Liver (tissue), 3 donors: ENCODE results near the gene PPFIA4.

Source experiments
- CTCF ChIP-seq: fragments of 150-350 bp; IDR thresholded peaks from 2 replicates; pipeline ENCODE4 v1.5.1; 2017; ENCODE audit warnings: improper control_type of control experiment, low read depth, low read length; ENCODE audit not compliant: missing input control
- EGR1 ChIP-seq, 2 donors: IDR thresholded peaks; 2 replicates each; pipeline ENCODE4 v1.6.1; 2016 to 2018; ENCODE audit warnings: antibody characterized with exemption in 2 of 2, low read depth in 2 of 2
- FOXA1 ChIP-seq: IDR thresholded peaks from 2 replicates; pipeline ENCODE4 v1.6.1; 2016; ENCODE audit warnings: antibody characterized with exemption
- GABPA ChIP-seq, 2 donors: IDR thresholded peaks in 1 of 2; conservative IDR thresholded peaks in 1 of 2; 2 replicates each; pipeline ENCODE4 v1.6.1; 2016; ENCODE audit warnings: antibody characterized with exemption in 2 of 2, mild to moderate bottlenecking in 1 of 2, moderate library complexity in 1 of 2
- HNF4A ChIP-seq, 2 donors: conservative IDR thresholded peaks; 2 replicates each; pipeline ENCODE4 v1.6.1; 2016; ENCODE audit warnings: antibody characterized with exemption in 2 of 2, mild to moderate bottlenecking in 2 of 2
- JUND ChIP-seq, 2 donors: IDR thresholded peaks; 2 replicates each; pipeline ENCODE4 v1.6.1; 2016; ENCODE audit warnings: antibody characterized with exemption in 2 of 2
- MAX ChIP-seq: IDR thresholded peaks from 2 replicates; pipeline ENCODE4 v1.6.1; 2016; ENCODE audit warnings: antibody characterized with exemption
- RAD21 ChIP-seq, 2 donors: IDR thresholded peaks; 2 replicates each; pipeline ENCODE4 v1.6.1; 2016; ENCODE audit warnings: antibody characterized with exemption in 2 of 2, mild to moderate bottlenecking in 2 of 2
- SP1 ChIP-seq: IDR thresholded peaks from 2 replicates; pipeline ENCODE4 v1.6.1; 2018; ENCODE audit warnings: antibody characterized with exemption, mild to moderate bottlenecking
- TAF1 ChIP-seq: conservative IDR thresholded peaks from 2 replicates; pipeline ENCODE4 v1.6.1; 2016; ENCODE audit warnings: antibody characterized with exemption, mild to moderate bottlenecking
- YY1 ChIP-seq: IDR thresholded peaks from 2 replicates; pipeline ENCODE4 v1.6.1; 2016; ENCODE audit warnings: antibody characterized with exemption, mild to moderate bottlenecking
- TF ChIP-seq, protein P1 (sequence below): IDR thresholded peaks from 2 replicates; pipeline ENCODE4 v1.6.1; 2016; ENCODE audit warnings: antibody characterized with exemption, mild to moderate bottlenecking
- donor health status: healthy.
- donor health status: healthy.

- TF ChIP-seq GABPA (IDR thresholded peaks at IDR 0.05 in 1 of 2, conservative IDR thresholded peaks at IDR 0.05 in 1 of 2) = no peak
- TF ChIP-seq CTCF = no peak
- TF ChIP-seq, protein P1, sequence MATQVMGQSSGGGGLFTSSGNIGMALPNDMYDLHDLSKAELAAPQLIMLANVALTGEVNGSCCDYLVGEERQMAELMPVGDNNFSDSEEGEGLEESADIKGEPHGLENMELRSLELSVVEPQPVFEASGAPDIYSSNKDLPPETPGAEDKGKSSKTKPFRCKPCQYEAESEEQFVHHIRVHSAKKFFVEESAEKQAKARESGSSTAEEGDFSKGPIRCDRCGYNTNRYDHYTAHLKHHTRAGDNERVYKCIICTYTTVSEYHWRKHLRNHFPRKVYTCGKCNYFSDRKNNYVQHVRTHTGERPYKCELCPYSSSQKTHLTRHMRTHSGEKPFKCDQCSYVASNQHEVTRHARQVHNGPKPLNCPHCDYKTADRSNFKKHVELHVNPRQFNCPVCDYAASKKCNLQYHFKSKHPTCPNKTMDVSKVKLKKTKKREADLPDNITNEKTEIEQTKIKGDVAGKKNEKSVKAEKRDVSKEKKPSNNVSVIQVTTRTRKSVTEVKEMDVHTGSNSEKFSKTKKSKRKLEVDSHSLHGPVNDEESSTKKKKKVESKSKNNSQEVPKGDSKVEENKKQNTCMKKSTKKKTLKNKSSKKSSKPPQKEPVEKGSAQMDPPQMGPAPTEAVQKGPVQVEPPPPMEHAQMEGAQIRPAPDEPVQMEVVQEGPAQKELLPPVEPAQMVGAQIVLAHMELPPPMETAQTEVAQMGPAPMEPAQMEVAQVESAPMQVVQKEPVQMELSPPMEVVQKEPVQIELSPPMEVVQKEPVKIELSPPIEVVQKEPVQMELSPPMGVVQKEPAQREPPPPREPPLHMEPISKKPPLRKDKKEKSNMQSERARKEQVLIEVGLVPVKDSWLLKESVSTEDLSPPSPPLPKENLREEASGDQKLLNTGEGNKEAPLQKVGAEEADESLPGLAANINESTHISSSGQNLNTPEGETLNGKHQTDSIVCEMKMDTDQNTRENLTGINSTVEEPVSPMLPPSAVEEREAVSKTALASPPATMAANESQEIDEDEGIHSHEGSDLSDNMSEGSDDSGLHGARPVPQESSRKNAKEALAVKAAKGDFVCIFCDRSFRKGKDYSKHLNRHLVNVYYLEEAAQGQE = no peak
- no peak for TF ChIP-seq HNF4A (conservative IDR thresholded peaks at IDR 0.05)
- TF ChIP-seq TAF1 = no peak
- no peak for TF ChIP-seq MAX
- TF ChIP-seq FOXA1 = no peak
- no peak for TF ChIP-seq EGR1 (IDR thresholded peaks at IDR 0.05; ENCODE audit: low read depth in 2 of 2)
- TF ChIP-seq JUND (IDR thresholded peaks at IDR 0.05) = no peak
- TF ChIP-seq RAD21 (IDR thresholded peaks at IDR 0.05) = no peak
- no peak for TF ChIP-seq SP1
- no peak for TF ChIP-seq YY1
These were observed 95.1 kb downstream of the PPFIA4 start for GRCh38 chr1:203121186-203122015.
